GM04503 (cell line): ENCODE results near the gene GLTP.

Source experiments
- DNase-seq: peaks from one replicate; pipeline ENCODE4 v3.0.0-alpha.2; 2012; ENCODE audit warnings: low read depth

Gene GLTP

GRCh38 chr12:109820816-109821381 is 59.4 kb downstream of the GLTP start:
- DNase-seq = no peak

- DNase-seq = peak; percentile 78
Observed at GRCh38 chr12:109818905-109819500, 61.3 kb downstream of the GLTP start.

- DNase-seq = no peak
Observed at GRCh38 chr12:109818253-109818652, 62.1 kb downstream of the GLTP start.

GRCh38 chr12:109817627-109818231 is 62.6 kb downstream of the GLTP start:
- no peak for DNase-seq

- no peak for DNase-seq
Observed at GRCh38 chr12:109816870-109817269, 63.5 kb downstream of the GLTP start.

- no peak for DNase-seq
Observed at GRCh38 chr12:109815757-109816617, 64.4 kb downstream of the GLTP start.

- DNase-seq = no peak
Observed at GRCh38 chr12:109815225-109815624, 65.1 kb downstream of the GLTP start.

- no peak for DNase-seq
Observed at GRCh38 chr12:109814600-109815150, 65.7 kb downstream of the GLTP start.

GRCh38 chr12:109813810-109814416 is 66.4 kb downstream of the GLTP start:
- no peak for DNase-seq

GRCh38 chr12:109811624-109811995 is 68.7 kb downstream of the GLTP start:
- no peak for DNase-seq

GRCh38 chr12:109810954-109811623 is 69.3 kb downstream of the GLTP start:
- no peak for DNase-seq

- no peak for DNase-seq
Observed at GRCh38 chr12:109808876-109809646, 71.3 kb downstream of the GLTP start.

GRCh38 chr12:109807954-109808643 is 72.2 kb downstream of the GLTP start:
- DNase-seq = no peak

- no peak for DNase-seq
Observed at GRCh38 chr12:109804820-109805761, 75.2 kb downstream of the GLTP start.

- no peak for DNase-seq
Observed at GRCh38 chr12:109803678-109804077, 76.7 kb downstream of the GLTP start.

- no peak for DNase-seq
Observed at GRCh38 chr12:109802828-109803227, 77.5 kb downstream of the GLTP start.
